Right renal cortex interstitium (tissue), 3 donors: ENCODE measurements around the gene CCM2. TPM values are rescaled to one million over a fixed set of nuclear protein-coding genes. Genes with fewer than 3 reads are reported as not detected.
"Not testable (repeated sequence)": the region's sequence is repeated elsewhere in the genome, so short reads cannot be mapped to it uniquely, and the experiment has no call there.

Source experiments
- DNase-seq, 3 donors: peaks; one replicate each; pipeline ENCODE4 v3.0.0-alpha.2; 2013; ENCODE audit warnings: low read depth in 3 of 3, low spot score in 2 of 3
- polyA plus RNA-seq, 3 donors: library from polyadenylated mRNA; unstranded; fragments of 120-200 nt; gene quantifications; one replicate each; pipeline ENCODE4 v1.2.1, GENCODE V29; 2013; ENCODE audit not compliant: insufficient read length in 3 of 3

The CCM2 gene
- polyA plus RNA-seq, 3 donors: 23.3 to 28.4 (median 26.4) TPM

GRCh38 chr7:45114257-45114656 is 114.3 kb downstream of the CCM2 start:
- not testable (repeated sequence) for DNase-seq

GRCh38 chr7:45114926-45115325 is 114.9 kb downstream of the CCM2 start:
- DNase-seq: no peak

DNA sequence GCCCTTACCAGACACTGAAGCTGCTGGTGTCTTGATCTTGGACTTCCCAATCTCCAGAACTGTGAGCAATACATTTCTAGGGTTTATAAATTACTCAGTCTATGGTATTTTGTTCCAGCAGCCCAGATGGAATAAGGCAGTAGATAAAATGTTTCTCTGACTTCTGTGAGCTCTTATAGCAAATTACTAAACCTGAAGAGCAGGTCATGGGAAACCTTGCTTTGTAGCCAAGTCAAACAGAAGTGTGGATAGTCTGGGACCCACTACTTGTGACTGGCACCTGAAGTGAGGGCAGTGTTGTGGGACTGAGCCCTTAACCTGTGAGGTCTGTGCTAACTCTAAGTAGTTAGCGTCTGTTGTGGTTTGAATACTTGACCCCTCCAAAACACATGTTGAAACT is 116.0 kb downstream of the CCM2 start:
- DNase-seq: no peak

DNA sequence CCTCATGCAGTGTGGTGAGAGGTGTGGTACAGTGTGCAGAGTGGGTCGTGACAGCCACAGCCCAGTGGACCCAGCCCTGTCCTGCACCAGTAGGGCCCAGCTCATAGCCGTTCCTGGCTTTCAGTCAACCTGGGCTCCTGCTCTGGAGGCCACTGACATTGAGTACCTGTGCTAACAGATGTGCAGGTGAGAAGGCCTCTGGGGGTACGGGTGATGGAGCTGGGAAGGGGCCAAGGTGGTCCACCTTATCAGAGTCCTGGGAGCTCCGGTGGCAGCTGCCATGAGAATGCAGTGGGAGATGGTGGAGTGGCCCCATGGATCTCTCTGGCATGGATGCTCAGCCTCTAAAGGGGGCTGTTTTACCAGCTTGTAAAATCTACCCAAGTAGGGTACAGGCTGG is 117.6 kb downstream of the CCM2 start:
- no peak for DNase-seq

- DNase-seq: no peak
Measured at GRCh38 chr7:45118292-45118691, 118.3 kb downstream of the CCM2 start.

DNA sequence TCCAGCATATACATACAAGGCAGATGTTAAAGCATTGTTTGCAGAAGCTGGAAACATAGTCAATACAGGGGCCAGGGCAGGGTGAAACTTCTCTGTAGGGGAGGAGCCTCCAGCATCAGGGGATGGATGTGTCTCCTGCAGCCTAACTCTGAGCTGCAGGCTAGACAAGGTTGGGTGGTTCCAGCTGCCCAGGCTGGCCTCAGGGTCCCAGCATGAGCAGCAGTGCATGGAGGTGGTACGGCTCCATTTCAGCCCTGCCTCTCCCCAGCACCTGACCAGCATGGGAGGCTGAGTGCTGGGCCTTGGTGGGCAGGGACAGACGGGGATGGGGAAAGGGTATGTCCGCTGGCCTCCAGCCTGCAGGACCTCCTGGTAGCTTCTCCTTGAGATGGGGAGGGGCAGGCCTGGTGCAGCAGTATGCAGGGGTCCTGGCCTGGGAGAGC is 118.9 kb downstream of the CCM2 start:
- no peak for DNase-seq

GRCh38 chr7:45119550-45119949 is 119.5 kb downstream of the CCM2 start:
- DNase-seq: no peak

DNA sequence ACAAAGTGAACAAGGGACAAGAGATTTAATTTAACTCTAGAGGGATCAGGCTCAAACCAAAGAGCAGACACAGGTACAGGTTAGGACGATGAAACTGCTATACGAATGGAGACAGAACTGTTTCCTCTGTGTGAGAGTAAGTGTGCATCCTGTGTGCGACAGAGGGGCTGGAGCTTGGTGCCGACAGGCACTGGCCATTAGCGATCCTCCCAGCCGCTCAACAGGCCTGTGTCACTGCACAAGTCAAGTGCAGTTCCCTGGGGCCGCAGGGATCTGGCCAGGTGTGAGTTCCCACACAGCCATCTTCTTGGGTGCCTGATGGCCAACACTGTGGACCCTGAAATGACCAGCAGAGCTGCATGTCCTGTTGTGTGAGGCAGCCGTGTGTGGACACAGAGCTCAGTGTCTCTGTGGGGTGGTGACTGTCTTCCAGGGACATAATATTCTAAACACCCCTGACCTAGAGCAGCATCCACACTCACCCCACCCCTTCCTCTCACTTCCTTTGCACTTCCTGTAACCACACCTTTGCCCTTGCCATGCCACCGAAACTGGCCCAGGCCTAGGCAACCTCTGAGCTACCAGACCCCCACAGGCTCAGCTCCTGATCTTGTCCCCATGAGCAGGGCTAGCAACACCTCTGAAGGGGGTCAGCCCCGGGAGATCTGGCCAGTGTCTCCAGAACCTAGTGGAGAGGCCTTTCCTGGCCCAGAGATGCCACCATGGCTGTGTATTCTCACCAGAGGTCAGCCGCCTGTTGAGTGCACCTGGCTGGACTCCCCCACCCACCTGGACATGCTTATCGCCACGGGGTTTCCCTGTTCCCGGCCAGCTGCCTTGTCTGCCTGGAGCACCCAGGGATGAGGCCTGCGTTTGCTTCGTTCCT is 123.2 kb downstream of the CCM2 start:
- DNase-seq: no peak

DNA sequence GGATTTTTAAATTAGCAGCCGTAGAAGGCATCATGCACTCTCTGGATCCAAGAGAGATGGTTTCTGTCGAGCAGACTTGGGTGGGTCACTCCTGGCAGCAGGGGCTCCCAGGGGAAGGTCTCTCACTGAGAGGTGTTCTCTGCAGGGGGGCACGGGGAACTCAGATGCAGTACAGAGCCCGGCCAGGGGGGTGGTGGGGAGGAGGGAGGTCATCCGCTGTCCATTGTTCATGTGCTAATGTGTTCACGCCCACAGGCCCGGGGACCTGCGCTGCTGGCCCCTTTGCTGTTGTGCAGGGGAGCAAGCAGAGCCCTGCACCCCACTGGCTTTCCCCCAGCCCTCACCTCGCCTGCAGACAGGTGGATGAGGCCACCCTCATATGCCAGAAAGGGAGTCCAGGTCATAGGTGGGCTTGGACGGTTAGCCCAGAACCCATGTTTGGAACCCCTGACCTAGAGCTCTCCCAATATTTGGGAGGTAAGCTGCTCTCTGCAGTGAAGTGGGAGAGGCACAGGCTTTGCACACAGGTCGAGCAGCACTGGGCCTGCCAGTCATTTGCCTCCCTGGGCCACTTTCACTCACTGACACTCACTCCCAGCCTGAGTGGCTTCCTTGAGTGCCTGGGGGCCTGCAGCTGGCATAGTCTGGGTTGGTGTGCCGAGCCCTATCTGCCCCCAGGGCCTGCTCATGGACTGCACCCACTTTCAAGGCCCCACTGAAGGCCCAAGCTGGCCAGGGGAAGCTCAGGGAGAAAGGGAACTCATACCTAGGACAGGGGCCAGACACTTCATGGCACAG is 124.1 kb downstream of the CCM2 start:
- no peak for DNase-seq

DNA sequence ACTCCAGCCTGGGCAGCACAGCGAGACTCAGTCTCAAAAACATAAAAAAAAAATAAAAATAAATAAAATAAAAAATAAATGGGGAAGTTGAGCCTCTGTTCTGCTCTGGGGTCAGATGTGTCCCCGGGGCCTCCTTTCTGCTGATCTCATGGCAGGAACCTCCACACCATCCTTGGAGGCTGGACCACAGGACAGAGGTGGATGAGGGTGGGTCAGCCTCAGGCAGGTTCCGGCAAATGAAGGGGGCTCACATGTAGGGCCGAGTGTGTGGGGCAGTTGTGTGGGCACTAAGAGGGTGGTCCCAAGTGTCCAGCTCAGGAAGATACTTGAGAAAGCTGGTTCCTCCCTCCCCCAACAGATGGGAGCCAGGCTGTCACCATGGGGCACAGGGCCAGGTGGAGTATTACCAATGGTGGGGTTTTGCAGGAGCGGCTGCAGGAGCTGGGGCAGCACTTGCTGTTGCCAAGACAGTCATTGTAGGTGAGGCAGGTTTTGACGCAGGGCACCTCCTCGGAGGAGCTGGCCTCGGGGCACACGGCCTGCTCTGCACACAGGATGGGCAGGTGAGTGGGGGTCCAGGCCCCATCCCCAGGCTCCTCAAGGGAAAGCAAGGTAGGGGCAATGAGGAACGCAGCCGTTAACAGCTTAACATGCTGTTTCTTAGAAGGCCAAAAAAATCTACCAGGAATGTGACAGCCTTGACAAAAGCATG is 125.3 kb downstream of the CCM2 start:
- no peak for DNase-seq

Other genes starting within 250 kb of the CCM2 start
- gene PPIA, start 203.5 kb upstream of the CCM2 start, polyA plus RNA-seq: 1,000 to 10,000 TPM; 1,342 to 1,541 (median 1,458) TPM
- 100 to 1,000 TPM; 250 to 260 (median 259) TPM for gene H2AZ2, start 152.1 kb upstream of the CCM2 start, polyA plus RNA-seq
- 10 to 100 TPM; 31.0 to 32.2 (median 32.0) TPM for gene PURB, start 114.7 kb upstream of the CCM2 start, polyA plus RNA-seq
- gene MYO1G, start 21.2 kb upstream of the CCM2 start, polyA plus RNA-seq: under 1 TPM; 0.33 to 0.51 (median 0.36) TPM
- gene NACAD, start 88.8 kb downstream of the CCM2 start, polyA plus RNA-seq: 1 to 10 TPM; 6.9 to 7.9 (median 7.6) TPM
- 10 to 100 TPM; 51.2 to 59.1 (median 54.6) TPM for gene TBRG4, start 111.5 kb downstream of the CCM2 start, polyA plus RNA-seq
- gene RAMP3, start 157.6 kb downstream of the CCM2 start, polyA plus RNA-seq: 10 to 100 TPM in 2 of 3 donors, 1 to 10 TPM in 1; 10.0 to 13.9 (median 10.4) TPM